GM12872 (cell line): ENCODE results near the gene TMEM106A.

ENCODE experiments used
- CTCF ChIP-seq: IDR thresholded peaks from 3 replicates; pipeline ENCODE4 v1.5.1; 2011; ENCODE audit warnings: low read depth, mild to moderate bottlenecking, low read length, moderate library complexity; ENCODE audit not compliant: insufficient read depth

TMEM106A gene

GRCh38 chr17:43211480-43212402, at the start of gene TMEM106A:
Gene TMEM106A (plus strand): TSS chr17:43211875. CDS start chr17:43213042, 1,167 bp downstream.
- peak; percentile 63 for TF ChIP-seq CTCF

GRCh38 chr17:43169561-43170139, 42.0 kb upstream of the TMEM106A start:
- TF ChIP-seq CTCF: no peak

GRCh38 chr17:43170140-43170765, 41.4 kb upstream of the TMEM106A start:
- no peak for TF ChIP-seq CTCF

- 0 out of 3 replicates have a peak, but pooled peaks have one; percentile 31 for TF ChIP-seq CTCF
Measured at GRCh38 chr17:43170766-43171585, 40.7 kb upstream of the TMEM106A start, which contains the start of gene NBR1. Gene NBR1 (plus strand): TSS chr17:43171214. CDS start chr17:43175800, 4,586 bp downstream.

GRCh38 chr17:43171586-43172487, 39.8 kb upstream of the TMEM106A start:
- peak; percentile 24; the same call in 1 of the 3 replicates for TF ChIP-seq CTCF

- no peak for TF ChIP-seq CTCF
Measured at GRCh38 chr17:43175213-43176118, 36.2 kb upstream of the TMEM106A start.
